GM23338 (cell line): ENCODE results near the gene ACKR1. TPM values are rescaled to one million over a fixed set of nuclear protein-coding genes. Genes with fewer than 3 reads are reported as not detected.

Experiments used
- ATAC-seq: fragments of 200-7000 bp; cut with Tn5 transposase; 3 replicates; pipeline ENCODE4 v1.9.1; 2020
- DNase-seq: peaks from one replicate; pipeline ENCODE4 v3.0.0-alpha.2; 2015; ENCODE audit warnings: low spot score
- H2AFZ ChIP-seq: fragments of 200-600 bp; sonication (generic); 2 replicates; pipeline ENCODE4 v1.8.0; 2016; ENCODE audit warnings: antibody characterized with exemption, mild to moderate bottlenecking, moderate library complexity
- H3F3A ChIP-seq: fragments of 200-600 bp; sonication (generic); replicated peaks from 2 replicates; pipeline ENCODE4 v1.8.0; 2017; ENCODE audit warnings: antibody characterized with exemption, mixed run types, low read depth
- H3K27ac ChIP-seq: fragments of 200-600 bp; sonication (generic); 2 replicates; pipeline ENCODE4 v1.6.1; 2016; ENCODE audit warnings: low read depth
- H3K27me3 ChIP-seq: fragments of 200-600 bp; sonication (generic); 2 replicates; pipeline ENCODE4 v1.8.0; 2016; ENCODE audit warnings: mild to moderate bottlenecking, mixed run types, moderate library complexity; ENCODE audit not compliant: insufficient read depth
- H3K36me3 ChIP-seq: fragments of 200-600 bp; sonication (generic); 2 replicates; pipeline ENCODE4 v1.8.0; 2016; ENCODE audit warnings: mild to moderate bottlenecking; ENCODE audit not compliant: insufficient read depth
- H3K4me1 ChIP-seq: fragments of 200-600 bp; sonication (generic); 2 replicates; pipeline ENCODE4 v1.8.0; 2016; ENCODE audit warnings: mild to moderate bottlenecking, moderate library complexity; ENCODE audit not compliant: insufficient read depth
- H3K4me2 ChIP-seq: fragments of 200-600 bp; sonication (generic); 2 replicates; pipeline ENCODE4 v1.7.1; 2017; ENCODE audit warnings: mixed run types
- H3K4me3 ChIP-seq: fragments of 200-600 bp; sonication (generic); 2 replicates; pipeline ENCODE4 v1.6.1; 2016; ENCODE audit warnings: mixed run types
- H3K79me2 ChIP-seq: fragments of 200-600 bp; sonication (generic); replicated peaks from 2 replicates; pipeline ENCODE4 v1.8.0; 2017; ENCODE audit warnings: mild to moderate bottlenecking; ENCODE audit not compliant: insufficient read depth
- H3K9me2 ChIP-seq: fragments of 200-600 bp; sonication (generic); 2 replicates; pipeline ENCODE4 v1.8.0; 2017; ENCODE audit not compliant: insufficient read depth
- H4K20me1 ChIP-seq: fragments of 200-600 bp; sonication (generic); replicated peaks from 2 replicates; pipeline ENCODE4 v1.8.0; 2017; ENCODE audit warnings: mild to moderate bottlenecking; ENCODE audit not compliant: insufficient read depth
- H3K27ac Mint-ChIP-seq: 2 replicates; pipeline ENCODE4 v1.8.0; 2020; ENCODE audit warnings: inconsistent platforms, mild to moderate bottlenecking, moderate library complexity, mixed read lengths
- H3K27me3 Mint-ChIP-seq: 3 replicates; pipeline ENCODE4 v1.8.0; 2022; ENCODE audit warnings: low read depth, mild to moderate bottlenecking, moderate library complexity, mixed read lengths, inconsistent platforms; ENCODE audit not compliant: insufficient read depth, poor library complexity
- H3K36me3 Mint-ChIP-seq: 3 replicates; pipeline ENCODE4 v1.8.0; 2021; ENCODE audit warnings: low read depth, mild to moderate bottlenecking, inconsistent platforms, moderate library complexity, mixed read lengths
- H3K4me1 Mint-ChIP-seq: 3 replicates; pipeline ENCODE4 v1.8.0; 2020; ENCODE audit warnings: mild to moderate bottlenecking, inconsistent platforms, mixed read lengths
- H3K4me3 Mint-ChIP-seq: 3 replicates; pipeline ENCODE4 v1.8.0; 2021; ENCODE audit warnings: moderate library complexity, mild to moderate bottlenecking, inconsistent platforms, mixed read lengths
- H3K9me3 Mint-ChIP-seq: 3 replicates; pipeline ENCODE4 v1.8.0; 2020; ENCODE audit warnings: moderate library complexity, mild to moderate bottlenecking, inconsistent platforms, mixed read lengths
- CREB1 ChIP-seq: fragments of 250-450 bp; sonication (Bioruptor Pico); IDR thresholded peaks from 2 replicates; pipeline ENCODE4 v1.5.0; 2020; ENCODE audit warnings: low read depth, mild to moderate bottlenecking, moderate library complexity
- CTCF ChIP-seq, 2 experiments: fragments of 200-600 bp in 1 of 2; sonication (generic) in 1 of 2; conservative IDR thresholded peaks; 2 replicates each; pipeline versions ENCODE4 v1.5.1 to v1.6.1; 2016 to 2017; ENCODE audit warnings: antibody characterized with exemption in 2 of 2, low read depth in 2 of 2, mild to moderate bottlenecking in 2 of 2, moderate library complexity in 1 of 2
- ETS1 ChIP-seq: IDR thresholded peaks from 2 replicates; pipeline ENCODE4 v1.6.1; 2016; ENCODE audit warnings: antibody characterized with exemption
- EZH2 ChIP-seq: fragments of 200-600 bp; sonication (generic); IDR thresholded peaks from one replicate; pipeline ENCODE4 v1.8.0; 2017; ENCODE audit warnings: antibody characterized with exemption, mild to moderate bottlenecking, low read depth; ENCODE audit not compliant: unreplicated experiment
- EZH2phosphoT487 ChIP-seq: fragments of 200-600 bp; sonication (generic); IDR thresholded peaks from one replicate; pipeline ENCODE4 v1.8.1; 2018; ENCODE audit warnings: antibody characterized with exemption; ENCODE audit not compliant: unreplicated experiment
- JUNB ChIP-seq: IDR thresholded peaks from one replicate; pipeline ENCODE4 v1.6.1; 2016; ENCODE audit warnings: antibody characterized with exemption; ENCODE audit not compliant: unreplicated experiment
- NANOG ChIP-seq: IDR thresholded peaks from 2 replicates; pipeline ENCODE4 v1.6.1; 2016; ENCODE audit warnings: antibody characterized with exemption, borderline replicate concordance
- POLR2AphosphoS5 ChIP-seq: IDR thresholded peaks from 2 replicates; pipeline ENCODE4 v1.6.1; 2016; ENCODE audit warnings: antibody characterized with exemption, low read depth
- REST ChIP-seq: IDR thresholded peaks from one replicate; pipeline ENCODE4 v1.6.1; 2018; ENCODE audit warnings: antibody characterized with exemption; ENCODE audit not compliant: unreplicated experiment
- STAT1 ChIP-seq: IDR thresholded peaks from one replicate; pipeline ENCODE4 v1.6.1; 2016; ENCODE audit warnings: antibody characterized with exemption; ENCODE audit not compliant: unreplicated experiment
- ZNF114 ChIP-seq: fragments of 250-450 bp; sonication (Bioruptor Pico); IDR thresholded peaks from 2 replicates; pipeline ENCODE4 v1.5.0; 2020; ENCODE audit warnings: mild to moderate bottlenecking, moderate library complexity
- ZNF331 ChIP-seq: fragments of 250-450 bp; sonication (Bioruptor Pico); IDR thresholded peaks from 2 replicates; pipeline ENCODE4 v1.5.0; 2020; ENCODE audit warnings: low read depth, mild to moderate bottlenecking, moderate library complexity
- ZNF462 ChIP-seq: fragments of 250-450 bp; sonication (Bioruptor Pico); IDR thresholded peaks from 2 replicates; pipeline ENCODE4 v1.5.0; 2020; ENCODE audit warnings: mild to moderate bottlenecking, moderate library complexity
- polyA plus RNA-seq: library from polyadenylated mRNA; unstranded; fragments of >200 nt; fragmentation: Nextera tagmentation; extraction: Ambion mirVana; gene quantifications from 2 replicates; pipeline ENCODE4 v1.2.1, GENCODE V29; 2016
- total RNA-seq: library from RNA; depleted of rRNA; stranded (reverse); fragments of >200 nt; shearing (Covaris generic); gene quantifications from 2 replicates; pipeline ENCODE4 v1.2.3, GENCODE V29; 2014

ACKR1 gene
- total and polyA plus RNA-seq, 2 experiments from 2014 or later = 0.29 TPM; not detected in 1

- no peaks in the 10 kb centered on the region for H3K36me3 ChIP-seq
Measured at GRCh38 chr1:159175571-159175970, 29.1 kb upstream of the ACKR1 start.

More at GRCh38 chr1:159175571-159175970, 29.1 kb upstream of the ACKR1 start:
- Histone ChIP-seq H3K27me3 (peaks cover 4% of the 10 kb centered on the region; the same call in 1 of the 2 replicates), H3K4me1 (peaks cover 9% of the 10 kb centered on the region; the same call in 1 of the 2 replicates), H3K79me2 (peaks cover 4% of the 10 kb centered on the region; the same call in 1 of the 2 replicates), H4K20me1 (peaks cover 20% of the 10 kb centered on the region), H3K9me2 (no peaks in the 10 kb centered on the region), H3K27ac (no peak overlapping the region), H2AFZ (no peak overlapping the region), H3K4me2 (no peak overlapping the region), H3F3A (no peaks in the 10 kb centered on the region), H3K4me3 (no peak overlapping the region)
- H3K4me3 Mint-ChIP-seq = no peak overlapping the region
- H3K36me3 Mint-ChIP-seq = no peaks in the 10 kb centered on the region; the same call in 2 of the 3 replicates
- H3K27ac Mint-ChIP-seq = no peak overlapping the region
- H3K9me3 Mint-ChIP-seq = no peaks in the 10 kb centered on the region
- peaks cover 14% of the 10 kb centered on the region for H3K4me1 Mint-ChIP-seq
- no peak for TF ChIP-seq ZNF331 (CRISPR knock-in tag)
- TF ChIP-seq JUNB = no peak
- no peak for TF ChIP-seq ETS1
- no peak for TF ChIP-seq POLR2AphosphoS5
- no peak for TF ChIP-seq REST
- no peak for TF ChIP-seq STAT1
- TF ChIP-seq EZH2 = no peak
- TF ChIP-seq EZH2phosphoT487 = no peak
- TF ChIP-seq ZNF114 = no peak
- TF ChIP-seq CREB1 (CRISPR knock-in tag) = no peak
- TF ChIP-seq NANOG = no peak
- no peak for TF ChIP-seq CTCF (conservative IDR thresholded peaks at IDR 0.05; ENCODE audit: low read depth in 2 of 2)
- no peak for TF ChIP-seq ZNF462
- H3K27me3 Mint-ChIP-seq = peaks cover 7% of the 10 kb centered on the region
- DNase-seq = no peak
- no peak for ATAC-seq
